HG03025 (cell line): ENCODE data around the gene OR2M3.
"Not testable (repeated sequence)": the region's sequence is repeated elsewhere in the genome, so short reads cannot be mapped to it uniquely, and the experiment has no call there.

Source experiments
- ATAC-seq: cut with Tn5 transposase; IDR thresholded peaks from one replicate; pipeline ENCODE4 v1.9.1; 2021; ENCODE audit warnings: mild to moderate bottlenecking, moderate library complexity; ENCODE audit not compliant: unreplicated experiment, low FRiP score

Gene OR2M3, protein sequence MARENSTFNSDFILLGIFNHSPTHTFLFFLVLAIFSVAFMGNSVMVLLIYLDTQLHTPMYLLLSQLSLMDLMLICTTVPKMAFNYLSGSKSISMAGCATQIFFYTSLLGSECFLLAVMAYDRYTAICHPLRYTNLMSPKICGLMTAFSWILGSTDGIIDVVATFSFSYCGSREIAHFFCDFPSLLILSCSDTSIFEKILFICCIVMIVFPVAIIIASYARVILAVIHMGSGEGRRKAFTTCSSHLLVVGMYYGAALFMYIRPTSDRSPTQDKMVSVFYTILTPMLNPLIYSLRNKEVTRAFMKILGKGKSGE

DNA sequence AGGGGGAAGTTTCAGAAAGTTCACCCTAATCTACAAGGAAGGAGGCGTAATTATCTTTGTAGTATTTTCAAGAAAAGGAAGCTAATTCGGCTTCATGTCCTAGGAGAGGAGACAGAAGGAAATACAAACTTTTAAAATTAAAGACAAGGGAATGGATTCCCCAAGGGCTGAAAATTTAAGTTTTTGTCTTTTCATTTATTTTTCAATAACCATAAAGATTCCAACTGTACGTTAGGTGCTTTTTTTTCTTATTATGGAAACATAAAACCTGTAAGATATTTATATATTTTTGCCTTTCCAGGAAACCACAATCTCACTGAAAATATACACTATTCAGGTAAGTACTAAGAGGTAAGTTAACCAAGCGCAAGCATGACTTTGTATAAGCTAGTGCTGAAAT, at the start of gene OR2M3:
Gene OR2M3 (plus strand): TSS at position 301 of the 400 bp plus-strand sequence. CDS start 5,803 bp downstream, outside the sequence.
- ATAC-seq: no peak

DNA sequence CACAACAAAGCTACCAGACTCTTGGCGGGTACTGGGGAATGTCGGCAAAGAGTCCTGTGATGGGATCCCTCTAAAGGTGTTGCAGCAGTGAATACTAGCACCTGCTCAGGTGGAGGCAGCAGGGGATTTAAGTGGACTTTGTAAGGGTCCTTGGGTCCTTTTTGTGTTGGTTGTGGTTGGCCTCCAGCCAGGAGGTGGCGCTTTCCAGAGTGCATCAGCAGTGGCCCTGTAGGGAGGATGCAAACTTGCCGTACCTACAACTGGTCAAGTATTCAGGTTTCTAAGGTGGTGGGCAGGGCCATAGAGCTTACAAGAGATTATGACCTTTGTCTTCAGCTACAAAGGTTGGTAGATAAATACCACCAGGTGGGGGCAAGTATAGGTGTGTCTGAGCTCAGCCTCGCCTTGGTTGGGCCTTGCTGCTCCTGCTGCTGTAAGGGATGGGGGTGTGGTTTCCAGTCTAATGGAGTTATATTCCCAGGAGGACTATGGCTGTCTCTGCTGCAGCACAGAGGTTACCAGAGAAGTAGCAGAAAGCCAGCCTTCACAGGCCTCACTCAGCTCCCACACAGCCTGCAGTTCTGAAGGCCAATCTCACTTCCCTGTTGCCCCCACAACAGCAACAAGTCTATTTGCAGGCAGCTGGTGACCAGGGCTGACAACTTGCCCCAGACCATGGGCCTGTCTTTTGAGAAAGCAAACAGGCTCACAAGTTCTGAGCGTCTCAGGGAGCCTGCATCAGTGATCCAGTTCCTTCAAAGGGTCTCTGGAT, 44.8 kb upstream of the OR2M3 start:
- no peak for ATAC-seq

DNA sequence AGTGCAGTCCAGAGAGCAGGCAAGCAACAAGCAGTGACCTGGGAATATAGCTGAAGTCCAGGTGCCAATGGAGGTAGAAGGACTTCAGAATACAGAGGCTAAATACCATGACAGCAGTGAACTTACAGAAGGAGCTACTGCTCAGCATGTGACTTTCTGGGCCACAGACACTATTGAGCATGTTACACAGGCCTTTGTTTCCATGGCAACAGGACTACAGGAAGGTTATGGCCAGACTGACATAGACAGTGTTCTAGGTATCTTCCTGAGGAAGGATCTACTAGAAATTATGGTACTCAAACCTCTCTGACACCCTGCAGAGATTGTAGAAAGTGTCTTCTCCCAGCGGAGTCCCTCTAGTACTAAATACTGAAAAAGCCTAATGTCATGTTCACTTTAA, 41.1 kb upstream of the OR2M3 start:
- ATAC-seq: no peak

DNA sequence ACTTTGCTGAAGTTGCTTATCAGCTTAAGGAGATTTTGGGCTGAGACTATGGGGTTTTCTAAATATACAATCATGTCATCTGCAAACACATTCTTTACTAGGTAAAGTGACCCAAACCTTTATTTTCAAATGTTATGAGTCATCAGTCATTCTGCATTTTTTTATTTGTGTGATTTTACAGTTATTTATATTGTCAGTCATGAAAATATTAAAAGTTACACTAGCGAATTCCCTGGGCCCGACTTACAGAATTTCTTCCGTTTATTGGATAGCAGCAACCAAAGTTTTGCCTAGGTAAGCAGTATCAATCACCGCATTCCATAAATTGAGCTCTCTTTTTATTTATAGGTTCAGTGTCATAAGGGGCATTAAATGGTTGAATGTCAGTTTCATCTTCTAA, 38.3 kb upstream of the OR2M3 start:
- ATAC-seq: no peak

DNA sequence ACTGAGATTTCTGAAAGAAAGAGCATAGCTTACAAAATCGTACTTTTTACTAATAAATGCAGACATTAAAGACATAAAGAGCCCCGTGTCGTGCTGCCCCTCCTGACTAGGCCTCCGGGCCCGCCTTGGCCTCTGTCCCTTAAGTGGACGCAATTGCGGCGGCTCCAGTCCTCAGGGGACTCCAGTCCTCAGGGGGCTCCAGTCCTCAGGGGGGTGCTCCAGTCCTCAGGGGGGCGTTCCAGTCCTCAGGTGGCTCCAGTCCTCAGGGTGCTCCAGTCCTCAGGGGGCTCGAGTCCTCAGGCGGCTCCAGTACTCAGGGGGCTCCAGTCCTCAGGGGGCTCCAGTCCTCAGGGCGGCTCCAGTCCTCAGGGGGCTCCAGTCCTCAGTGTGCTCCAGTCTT, 33.0 kb upstream of the OR2M3 start:
- no peak for ATAC-seq

DNA sequence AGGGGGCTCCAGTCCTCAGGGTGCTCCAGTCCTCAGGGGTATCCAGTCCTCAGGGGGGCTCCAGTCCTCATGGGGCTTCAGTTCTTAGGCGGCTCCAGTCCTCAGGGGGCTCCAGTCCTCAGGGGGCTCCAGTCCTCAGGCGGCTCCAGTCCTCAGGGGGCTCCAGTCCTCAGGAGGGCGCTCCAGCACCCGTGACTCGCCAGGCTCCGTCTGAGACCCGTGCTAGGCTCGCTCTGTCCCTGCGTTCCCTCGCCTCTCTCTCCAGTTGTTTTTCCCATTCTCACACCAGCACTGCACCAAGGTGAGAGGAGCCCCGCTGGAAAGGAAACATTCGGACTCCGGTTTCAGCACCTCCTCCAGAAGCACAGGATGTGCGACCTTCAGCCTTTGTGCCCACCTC, 31.9 kb upstream of the OR2M3 start:
- ATAC-seq: no peak

DNA sequence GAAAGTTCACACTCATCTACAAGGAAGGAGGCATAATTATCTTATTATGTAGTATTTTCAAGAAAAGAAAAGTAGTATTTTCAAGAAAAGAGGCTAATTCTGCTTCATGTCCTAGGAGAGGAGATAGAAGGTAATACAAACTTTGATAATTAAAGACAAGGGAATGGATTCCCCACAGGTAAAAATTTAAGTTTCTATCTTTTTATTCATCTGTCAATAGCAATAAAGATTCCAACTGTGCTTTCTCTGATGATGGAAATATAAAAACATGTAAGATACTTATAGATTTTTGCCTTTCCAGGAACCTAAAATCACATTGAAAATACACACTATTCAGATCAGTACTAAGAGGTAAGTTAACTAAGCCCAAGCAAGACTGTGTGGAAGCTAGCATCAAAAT, 22.5 kb upstream of the OR2M3 start, which contains the start of gene OR2M2:
Gene OR2M2 (plus strand): TSS at position 301 of the 400 bp plus-strand sequence. CDS start 5,165 bp downstream, outside the sequence.
- ATAC-seq: no peak

DNA sequence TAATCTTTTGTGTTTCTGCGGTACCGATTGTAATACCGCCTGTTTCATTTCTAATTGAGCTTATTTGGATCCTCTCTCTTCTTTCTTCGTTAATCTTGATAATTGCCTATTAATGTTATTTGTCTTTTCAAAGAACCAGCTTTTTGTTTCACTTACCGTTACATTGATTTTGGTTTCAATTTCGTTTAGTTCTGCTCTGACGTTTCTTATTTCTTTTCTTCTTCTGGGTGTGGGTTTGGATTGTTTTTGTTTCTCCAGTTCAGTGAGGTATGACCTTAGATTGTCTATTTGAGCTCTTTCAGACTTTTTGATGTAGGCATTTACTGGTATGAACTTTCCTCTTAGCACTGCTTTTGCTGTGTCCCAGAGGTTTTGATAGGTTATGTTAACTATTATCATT, 13.1 kb upstream of the OR2M3 start:
- no peak for ATAC-seq

DNA sequence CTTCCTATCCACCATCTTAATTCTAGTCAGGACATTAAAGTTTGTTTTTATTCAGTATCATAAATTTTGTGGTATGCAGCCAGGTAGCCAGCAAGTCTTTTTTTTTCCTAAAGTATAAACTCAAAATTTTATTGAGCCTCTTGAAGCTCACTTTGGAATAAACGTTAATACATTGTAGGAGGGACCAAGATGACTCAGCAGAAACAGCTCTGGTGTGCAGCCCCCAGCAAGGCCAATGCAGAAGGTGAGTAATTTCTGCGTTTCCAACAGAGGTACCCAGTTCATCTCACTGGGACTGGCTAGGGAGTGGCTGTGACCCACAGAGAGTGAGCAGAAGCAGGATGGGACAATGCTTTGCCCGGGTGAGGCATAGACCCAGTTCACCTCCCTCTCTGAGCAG, 9.7 kb upstream of the OR2M3 start:
- no peak for ATAC-seq

DNA sequence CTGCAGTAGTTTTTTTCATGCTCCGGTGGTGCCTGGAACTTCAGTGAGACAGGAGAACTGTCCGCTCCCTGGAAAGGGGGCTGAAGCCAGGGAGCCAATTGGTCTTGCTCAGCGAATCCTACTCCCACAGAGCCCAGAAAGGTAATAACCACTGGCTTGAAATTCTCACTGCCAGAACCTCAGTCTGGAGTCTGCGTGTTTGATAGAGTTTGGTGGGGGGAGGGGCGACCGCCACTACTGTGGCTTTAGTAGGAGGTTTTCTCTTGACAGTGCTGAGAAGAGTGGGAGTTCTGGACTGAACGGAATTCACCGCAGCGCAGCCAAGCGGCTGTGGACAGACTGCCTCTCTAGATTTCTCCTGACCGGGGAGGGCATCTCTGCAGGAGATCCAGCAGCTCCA, 8.0 kb upstream of the OR2M3 start:
- ATAC-seq: no peak

DNA sequence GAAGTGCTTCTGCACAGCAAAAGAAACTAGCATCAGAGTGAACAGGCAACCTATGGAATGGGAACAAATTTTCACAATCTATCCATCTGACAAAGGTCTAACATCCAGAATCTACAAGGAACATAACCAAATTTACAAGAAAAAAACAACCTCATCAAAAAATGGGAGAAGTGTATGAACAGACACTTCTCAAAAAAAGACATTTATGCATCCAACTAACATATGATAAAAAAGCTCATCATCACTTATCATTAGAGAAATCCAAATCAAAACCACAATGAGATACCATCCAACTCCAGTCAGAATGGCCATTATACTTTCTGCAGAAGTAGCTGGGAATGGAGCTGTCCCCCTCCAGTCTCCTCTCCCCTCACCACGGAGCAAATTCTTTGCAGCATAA, 2.9 kb upstream of the OR2M3 start:
- ATAC-seq: no peak

DNA sequence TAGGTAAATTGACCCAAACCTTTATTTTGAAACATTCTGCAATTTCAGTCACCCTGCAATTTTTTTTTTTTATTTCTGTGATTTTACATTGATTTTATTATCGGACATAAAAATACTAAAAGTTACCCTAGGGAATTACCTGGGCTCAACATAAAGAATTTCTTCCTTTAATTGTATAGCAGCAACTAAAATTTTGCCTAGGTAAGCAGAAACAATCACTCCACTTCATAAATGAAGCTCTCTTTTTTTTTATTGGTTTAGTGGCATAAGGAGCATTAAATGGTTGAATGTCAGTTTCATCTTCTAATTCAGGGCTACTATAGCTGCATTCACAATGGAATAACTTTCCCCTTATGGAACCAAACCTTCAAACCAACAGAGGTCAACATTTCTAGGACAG, 18.8 kb downstream of the OR2M3 start:
- ATAC-seq: no peak

DNA sequence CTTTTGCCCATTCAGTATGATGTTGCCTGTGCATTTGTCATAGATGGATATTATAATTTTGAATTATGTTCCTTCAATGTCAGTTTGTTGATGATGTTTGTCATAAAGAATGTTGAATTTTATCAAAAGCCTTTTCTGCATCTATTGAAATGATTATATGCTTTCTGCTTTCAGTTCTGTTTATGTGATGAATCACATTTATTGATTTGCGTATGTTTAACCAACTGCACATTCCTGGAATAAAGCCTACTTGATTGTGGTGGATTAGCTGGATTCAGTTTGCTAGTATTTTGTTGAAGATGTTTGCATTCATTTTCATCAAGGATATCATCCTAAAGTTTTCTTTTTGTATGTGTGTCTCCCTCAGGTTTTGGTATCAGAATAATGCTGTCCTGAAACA, 28.5 kb downstream of the OR2M3 start:
- no peak for ATAC-seq

DNA sequence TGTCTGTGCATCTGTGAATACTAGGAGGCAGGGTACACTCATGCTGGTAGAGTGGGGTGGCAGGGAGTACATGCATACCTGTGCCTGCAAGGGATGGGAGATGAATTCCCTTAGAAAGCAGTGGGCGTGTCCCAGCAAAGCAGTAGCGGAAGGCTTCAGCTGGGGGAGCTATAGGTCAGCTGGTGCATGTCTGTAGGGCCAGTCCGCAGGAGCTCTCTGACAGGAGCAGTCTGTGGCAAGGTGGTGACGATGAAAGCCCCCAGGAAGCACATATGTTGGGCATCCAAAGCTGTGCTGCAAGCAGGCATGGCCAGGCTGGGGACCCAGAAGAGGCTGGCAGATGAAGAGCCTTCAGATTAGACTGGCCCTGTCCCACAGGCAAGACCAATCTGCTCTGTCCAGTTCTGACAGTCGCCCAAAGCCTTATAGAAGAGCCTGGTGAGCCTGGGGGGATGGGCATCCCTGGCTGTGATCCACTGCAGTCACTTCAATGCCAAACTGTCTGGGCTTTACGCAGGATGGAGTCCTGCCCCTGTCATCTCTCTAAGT, 32.4 kb downstream of the OR2M3 start:
- no peak for ATAC-seq

DNA sequence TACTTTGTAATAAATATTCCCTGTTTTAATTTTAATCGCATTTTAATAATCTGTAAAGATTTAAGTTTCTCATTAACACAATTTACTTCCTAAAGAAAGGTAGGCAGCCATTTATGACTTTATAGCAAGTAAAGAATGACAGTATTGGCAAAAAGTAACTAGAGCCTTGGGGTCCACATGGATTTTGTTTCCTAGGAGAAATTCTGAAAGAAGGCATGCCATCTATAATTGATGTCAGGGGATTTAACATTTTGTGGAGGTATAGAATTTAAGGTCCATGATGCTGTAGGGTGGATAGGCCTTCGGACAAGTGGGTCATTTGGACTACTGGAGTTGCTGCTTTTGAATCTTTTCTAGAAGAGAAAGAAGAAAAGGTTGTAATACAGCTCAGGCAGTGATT, 34.1 kb downstream of the OR2M3 start, which contains the start of gene OR2M4:
Gene OR2M4 (plus strand): TSS at position 301 of the 400 bp plus-strand sequence. CDS start 7,512 bp downstream, outside the sequence.
- no peak for ATAC-seq

DNA sequence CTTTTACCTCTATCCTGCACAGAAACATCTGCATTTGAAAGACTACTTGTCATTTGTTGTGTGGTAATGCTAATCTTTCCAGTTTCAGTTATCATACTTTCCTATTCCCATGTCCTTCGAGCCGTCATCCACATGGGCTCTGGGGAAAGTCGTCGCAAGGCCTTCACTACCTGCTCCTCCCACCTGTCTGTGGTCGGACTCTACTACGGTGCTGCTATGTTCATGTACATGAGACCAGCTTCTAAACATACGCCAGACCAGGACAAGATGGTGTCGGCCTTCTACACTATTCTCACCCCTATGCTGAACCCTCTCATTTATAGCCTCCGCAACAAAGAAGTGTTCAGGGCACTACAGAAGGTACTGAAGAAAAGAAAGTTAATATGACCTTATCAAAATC, 42.4 kb downstream of the OR2M3 start:
- ATAC-seq: no peak

DNA sequence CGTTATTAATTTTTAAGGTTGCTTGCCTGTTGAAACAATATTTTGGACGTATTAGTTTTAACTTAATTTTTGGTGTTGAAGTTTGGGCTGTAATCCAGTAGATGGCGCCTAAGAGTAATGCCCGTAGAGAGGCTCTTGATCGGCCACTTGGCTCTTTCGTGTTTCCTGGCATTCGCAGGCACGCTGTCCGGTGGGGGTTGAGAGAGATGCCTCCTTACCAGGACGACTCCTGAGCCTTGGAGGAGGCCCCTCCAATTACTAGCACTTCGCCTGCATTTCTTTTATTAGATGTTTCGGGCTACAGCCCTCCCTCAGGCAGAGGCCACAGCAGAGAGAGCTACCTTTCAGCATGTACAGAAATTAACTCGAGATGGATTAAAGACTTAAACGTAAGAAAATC, 46.1 kb downstream of the OR2M3 start:
- ATAC-seq: peak; percentile 85

DNA sequence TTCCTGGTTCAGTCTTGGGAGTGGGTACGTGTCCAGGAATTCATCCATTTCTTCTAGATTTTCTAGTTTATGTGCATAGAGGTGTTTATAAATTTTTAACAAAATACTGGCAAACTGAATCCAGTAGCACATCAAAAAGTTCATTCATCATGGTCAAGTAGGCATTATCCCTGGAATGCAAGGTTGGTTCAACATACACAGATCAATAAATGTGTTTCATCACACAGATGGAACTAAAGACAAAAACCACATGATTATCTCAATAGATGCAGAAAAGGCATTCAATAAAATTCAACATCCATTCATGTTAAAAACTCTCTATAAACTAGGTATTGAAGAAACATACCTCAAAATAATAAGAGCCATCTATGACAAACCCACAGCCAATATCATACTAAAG, 62.2 kb downstream of the OR2M3 start:
- not testable (repeated sequence) for ATAC-seq
